Activated T-cell treated with anti-CD3 and anti-CD28 coated beads for 1 hour (primary cell): ENCODE results near the gene LMX1B.
"Not testable (repeated sequence)": the region's sequence is repeated elsewhere in the genome, so short reads cannot be mapped to it uniquely, and the experiment has no call there.

ENCODE experiments used
- DNase-seq: peaks from one replicate; pipeline ENCODE4 v3.0.0-alpha.2; 2020; ENCODE audit warnings: low read depth

The LMX1B gene

GRCh38 chr9:126633881-126634558 lies 20.3 kb downstream of the LMX1B start:
- DNase-seq, result no peak

GRCh38 chr9:126635061-126635460 lies 21.3 kb downstream of the LMX1B start:
- DNase-seq, result no peak

GRCh38 chr9:126635661-126636439 lies 22.1 kb downstream of the LMX1B start:
- DNase-seq, result no peak

- DNase-seq, result peak; percentile 5
Measured at GRCh38 chr9:126636983-126637798, 23.5 kb downstream of the LMX1B start.

- no peak for DNase-seq
Measured at GRCh38 chr9:126638571-126639132, 24.9 kb downstream of the LMX1B start.

- DNase-seq, result no peak
Measured at GRCh38 chr9:126639318-126640000, 25.7 kb downstream of the LMX1B start.

GRCh38 chr9:126641118-126641851 lies 27.6 kb downstream of the LMX1B start:
- no peak for DNase-seq

GRCh38 chr9:126642010-126642744 lies 28.4 kb downstream of the LMX1B start:
- no peak for DNase-seq

- no peak for DNase-seq
Measured at GRCh38 chr9:126642839-126643238, 29.1 kb downstream of the LMX1B start.

- no peak for DNase-seq
Measured at GRCh38 chr9:126643945-126644527, 30.3 kb downstream of the LMX1B start.

GRCh38 chr9:126646162-126646561 lies 32.4 kb downstream of the LMX1B start:
- no peak for DNase-seq

GRCh38 chr9:126647585-126648411 lies 34.1 kb downstream of the LMX1B start:
- DNase-seq, result no peak

GRCh38 chr9:126649477-126649876 lies 35.7 kb downstream of the LMX1B start:
- DNase-seq, result no peak

GRCh38 chr9:126650404-126651341 lies 36.9 kb downstream of the LMX1B start:
- no peak for DNase-seq

GRCh38 chr9:126652140-126652582 lies 38.4 kb downstream of the LMX1B start:
- DNase-seq, result no peak

- no peak for DNase-seq
Measured at GRCh38 chr9:126654124-126654523, 40.4 kb downstream of the LMX1B start.

GRCh38 chr9:126656214-126656613 lies 42.5 kb downstream of the LMX1B start:
- not testable (repeated sequence) for DNase-seq
